Urinary bladder (tissue), 4 donors: ENCODE measurements around the gene OR52R1. TPM values are rescaled to one million over a fixed set of nuclear protein-coding genes. Genes with fewer than 3 reads are reported as not detected.

ENCODE experiments used
- DNase-seq: peaks from one replicate; pipeline ENCODE4 v3.0.0-alpha.2; 2015; ENCODE audit errors: extremely low spot score
- H3K27ac ChIP-seq: one replicate; pipeline ENCODE4 v1.5.1; 2013; ENCODE audit warnings: low read depth, mild to moderate bottlenecking, moderate library complexity
- H3K36me3 ChIP-seq: one replicate; pipeline ENCODE4 v1.6.1; 2013; ENCODE audit warnings: mild to moderate bottlenecking, moderate library complexity; ENCODE audit not compliant: insufficient read depth
- H3K4me1 ChIP-seq: one replicate; pipeline ENCODE4 v1.6.1; 2013; ENCODE audit warnings: mild to moderate bottlenecking, moderate library complexity; ENCODE audit not compliant: insufficient read depth
- H3K4me3 ChIP-seq: one replicate; pipeline ENCODE4 v1.5.1; 2013; ENCODE audit warnings: low read depth, low read length
- WGBS: extraction: QIAGEN DNeasy Blood & Tissue Kit; methylation state at CpG from one replicate; pipeline ENCODE4 v1.1.7; 2013; 5-methylcytosine and 5-hydroxymethylcytosine counted together
- polyA plus RNA-seq: library from polyadenylated mRNA; stranded (reverse); fragments of 200-250 nt; gene quantifications from one replicate; pipeline ENCODE4 v1.2.3, GENCODE V29; 2013
- small RNA-seq: library from RNA; depleted of rRNA; stranded (forward); fragments of <200 nt; gene quantifications from one replicate; pipeline ENCODE3, GENCODE V24; 2014
- total RNA-seq: library from RNA; depleted of rRNA; stranded (reverse); fragments of >200 nt; gene quantifications from one replicate; pipeline ENCODE4 v1.2.3, GENCODE V29; 2014
- donor health status: healthy with polysubstance abuse.
- donor health status: healthy.

OR52R1 gene
- total and polyA plus RNA-seq, 2 donors: not detected

GRCh38 chr11:4782454-4782853, 21.7 kb downstream of the OR52R1 start:
- H3K36me3 ChIP-seq: no peaks in the 10 kb centered on the region
- H3K4me3 ChIP-seq: no peak overlapping the region
- 64% methylated on average over 1 of the region's 1 CpG for WGBS
- DNase-seq: no peak
- H3K27ac ChIP-seq: no peak overlapping the region
- no peaks in the 10 kb centered on the region for H3K4me1 ChIP-seq

GRCh38 chr11:4769838-4770237, 34.3 kb downstream of the OR52R1 start, which contains the start of gene OR51F1:
Gene OR51F1 (minus strand): TSS chr11:4769938. CDS start chr11:4769938, 0 bp downstream.
- Histone ChIP-seq H3K27ac (no peak within 1 kb of the TSS), H3K4me3 (no peak within 1 kb of the TSS), H3K36me3 (no peaks in the 10 kb centered on the region), H3K4me1 (no peaks in the 10 kb centered on the region)
- no peak for DNase-seq
- WGBS: 97% methylated on average over 1 of the region's 1 CpG

- Histone ChIP-seq H3K4me1 (no peaks in the 10 kb centered on the region), H3K27ac (no peak overlapping the region), H3K4me3 (no peak overlapping the region), H3K36me3 (no peaks in the 10 kb centered on the region)
- DNase-seq: no peak
Measured at GRCh38 chr11:4768094-4768493, 36.1 kb downstream of the OR52R1 start.

GRCh38 chr11:4766420-4767043, 37.6 kb downstream of the OR52R1 start:
- WGBS: 85% methylated on average over 6 of the region's 6 CpGs
- H3K27ac ChIP-seq: no peak overlapping the region
- H3K36me3 ChIP-seq: no peaks in the 10 kb centered on the region
- no peak overlapping the region for H3K4me3 ChIP-seq
- DNase-seq: no peak
- H3K4me1 ChIP-seq: no peaks in the 10 kb centered on the region

- DNase-seq: no peak
- Histone ChIP-seq H3K4me1 (no peaks in the 10 kb centered on the region), H3K36me3 (no peaks in the 10 kb centered on the region), H3K4me3 (no peak overlapping the region), H3K27ac (no peak overlapping the region)
- WGBS: 78% methylated on average over 2 of the region's 2 CpGs
Measured at GRCh38 chr11:4763096-4763495, 41.1 kb downstream of the OR52R1 start.

Small RNA genes lying within 50 kb of the gene (small RNA-seq; reads per million reads assigned to genes)
- gene RF00091: not detected

Other genes starting within 250 kb of the OR52R1 start
- not detected for gene OR52I2, start 222.6 kb downstream of the OR52R1 start, total RNA-seq
- not detected for gene OR52I2, start 222.6 kb downstream of the OR52R1 start, polyA plus RNA-seq
- gene OR52I1, start 210.3 kb downstream of the OR52R1 start, total RNA-seq: not detected
- gene OR52I1, start 210.3 kb downstream of the OR52R1 start, polyA plus RNA-seq: not detected
- gene TRIM68, start 196.1 kb downstream of the OR52R1 start, total RNA-seq: 10.7 TPM
- gene TRIM68, start 196.1 kb downstream of the OR52R1 start, polyA plus RNA-seq: 10.9 TPM
- not detected for gene OR51D1, start 166.9 kb downstream of the OR52R1 start, total RNA-seq
- not detected for gene OR51D1, start 166.9 kb downstream of the OR52R1 start, polyA plus RNA-seq
- 3.2 TPM for gene OR51E1, start 160.4 kb downstream of the OR52R1 start, total RNA-seq
- 0.65 TPM for gene OR51E1, start 160.4 kb downstream of the OR52R1 start, polyA plus RNA-seq
- gene OR51E2, start 106.5 kb downstream of the OR52R1 start, total RNA-seq: 0.63 TPM
- gene OR51E2, start 106.5 kb downstream of the OR52R1 start, polyA plus RNA-seq: 0.63 TPM
- gene MMP26, start 99.6 kb downstream of the OR52R1 start, total RNA-seq: not detected
- not detected for gene MMP26, start 99.6 kb downstream of the OR52R1 start, polyA plus RNA-seq
- not detected for gene OR51F1, start 34.4 kb downstream of the OR52R1 start, total RNA-seq
- gene OR51F1, start 34.4 kb downstream of the OR52R1 start, polyA plus RNA-seq: not detected
- not detected for gene OR51F2, start 16.9 kb upstream of the OR52R1 start, total RNA-seq
- not detected for gene OR51F2, start 16.9 kb upstream of the OR52R1 start, polyA plus RNA-seq
- not detected for gene OR51S1, start 44.8 kb upstream of the OR52R1 start, total RNA-seq
- gene OR51S1, start 44.8 kb upstream of the OR52R1 start, polyA plus RNA-seq: not detected
- not detected for gene OR51T1, start 77.5 kb upstream of the OR52R1 start, total RNA-seq
- not detected for gene OR51T1, start 77.5 kb upstream of the OR52R1 start, polyA plus RNA-seq
- gene OR51A7, start 99.4 kb upstream of the OR52R1 start, total RNA-seq: not detected
- gene OR51A7, start 99.4 kb upstream of the OR52R1 start, polyA plus RNA-seq: not detected
- gene OR51G2, start 115.0 kb upstream of the OR52R1 start, total RNA-seq: not detected
- not detected for gene OR51G2, start 115.0 kb upstream of the OR52R1 start, polyA plus RNA-seq
- gene OR51G1, start 120.0 kb upstream of the OR52R1 start, total RNA-seq: not detected
- gene OR51G1, start 120.0 kb upstream of the OR52R1 start, polyA plus RNA-seq: not detected
- not detected for gene OR51A4, start 143.2 kb upstream of the OR52R1 start, total RNA-seq
- not detected for gene OR51A4, start 143.2 kb upstream of the OR52R1 start, polyA plus RNA-seq
- gene OR51A2, start 151.3 kb upstream of the OR52R1 start, total RNA-seq: not detected
- not detected for gene OR51A2, start 151.3 kb upstream of the OR52R1 start, polyA plus RNA-seq
- gene OR51L1, start 190.5 kb upstream of the OR52R1 start, total RNA-seq: not detected
- gene OR51L1, start 190.5 kb upstream of the OR52R1 start, polyA plus RNA-seq: not detected
- gene OR52J3, start 242.1 kb upstream of the OR52R1 start, total RNA-seq: not detected
- not detected for gene OR52J3, start 242.1 kb upstream of the OR52R1 start, polyA plus RNA-seq